ENCODE data around the gene NR0B2. TPM values are rescaled to one million over a fixed set of nuclear protein-coding genes. Genes with fewer than 3 reads are reported as not detected.

The NR0B2 gene
- total RNA-seq, 1 experiment from 2014 or later = not detected

DNA sequence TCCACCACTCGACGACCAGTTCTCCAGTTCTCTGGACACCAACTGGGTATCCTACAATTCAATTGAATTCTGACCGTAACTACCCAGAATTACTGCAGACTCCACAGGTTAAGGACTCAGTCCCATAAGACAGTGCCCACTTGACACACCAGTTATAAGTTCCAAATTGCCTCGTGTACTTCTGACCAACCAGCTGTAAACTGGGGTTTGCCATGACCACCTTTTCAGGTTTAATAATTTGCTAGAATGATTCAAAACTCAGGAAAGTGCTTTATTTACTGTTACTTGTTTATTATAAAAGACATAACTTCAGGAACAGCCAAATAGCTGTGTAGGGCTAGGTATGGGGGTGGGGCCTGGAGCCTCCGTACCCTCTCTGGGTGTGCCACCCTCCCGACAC, 23.0 kb upstream of the NR0B2 start:
- DNase-seq (ENCODE audit: low spot score) = no peak

DNA sequence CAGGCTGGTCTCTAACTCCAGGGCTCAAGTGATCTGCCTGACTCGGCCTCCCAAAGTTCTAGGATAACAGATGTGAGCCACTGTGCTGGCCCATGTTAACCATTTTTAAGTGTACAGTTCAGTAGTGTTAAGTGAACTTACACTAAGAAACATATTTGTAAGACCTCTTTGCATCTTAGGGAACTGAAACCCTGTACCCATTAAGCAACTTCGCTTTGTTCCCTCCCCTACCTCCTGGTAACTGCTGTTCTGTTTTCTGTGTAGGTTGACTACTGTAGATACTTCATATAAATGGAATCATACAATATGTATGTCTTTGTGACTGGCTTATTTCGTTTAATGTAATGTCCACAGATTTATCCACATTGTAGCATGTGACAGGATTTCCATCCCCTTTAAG, 18.8 kb upstream of the NR0B2 start:
- DNase-seq (ENCODE audit: low spot score) = no peak

DNA sequence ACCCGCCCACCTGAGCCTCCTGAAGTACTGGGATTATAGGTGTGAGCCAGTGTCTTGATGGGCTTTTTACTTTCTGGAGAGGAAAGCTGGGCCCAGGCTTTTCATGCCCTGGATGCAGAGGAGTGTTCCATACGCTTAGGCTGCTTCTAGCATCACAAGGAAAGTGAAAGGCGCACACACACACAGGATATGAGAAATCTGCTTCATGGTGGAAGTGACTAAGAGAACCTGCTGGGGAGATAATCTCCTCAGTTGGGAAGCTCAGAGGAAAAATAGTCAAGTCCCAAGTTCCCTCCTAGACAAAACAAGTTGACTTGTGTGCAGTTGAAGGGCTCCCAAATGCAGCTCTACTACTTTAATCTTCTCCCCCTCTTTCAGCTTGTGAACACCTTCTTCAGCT, 9.9 kb upstream of the NR0B2 start:
- no peak for DNase-seq (ENCODE audit: low spot score)

DNA sequence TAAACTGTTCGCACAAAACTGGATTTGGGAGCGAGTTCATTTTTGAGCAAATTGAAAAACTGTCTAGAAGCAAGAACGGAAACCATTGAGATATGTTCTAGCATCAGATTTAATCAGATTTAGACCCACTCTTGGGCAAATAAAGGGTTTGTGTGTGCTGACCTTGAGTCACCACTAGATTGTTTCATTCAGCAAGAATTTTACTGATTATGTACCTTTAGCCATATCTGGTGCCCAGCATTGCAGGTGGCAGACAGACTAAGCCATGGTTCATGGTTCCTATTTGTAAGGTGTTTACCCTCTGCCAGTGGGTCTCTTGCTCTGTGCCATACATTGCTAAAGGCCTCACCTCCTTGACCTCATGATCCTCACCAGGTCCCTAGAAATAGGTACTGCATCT, 9.1 kb upstream of the NR0B2 start:
- no peak for DNase-seq (ENCODE audit: low spot score)

DNA sequence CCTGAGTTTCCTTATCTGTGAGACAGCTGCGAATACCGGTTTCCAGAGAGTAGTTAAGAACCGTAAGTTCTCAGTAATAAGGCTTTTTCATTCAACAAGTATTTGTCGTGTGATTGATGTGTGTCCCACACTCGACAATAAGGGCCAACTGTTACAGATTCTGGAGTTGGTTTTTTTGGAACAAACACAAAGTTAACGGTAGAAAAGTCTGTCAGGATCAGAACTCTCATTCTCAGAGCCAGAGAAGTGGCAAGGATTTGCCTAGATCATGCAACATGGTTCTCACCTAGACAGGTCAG, 8.6 kb upstream of the NR0B2 start:
- no peak for DNase-seq (ENCODE audit: low spot score)

DNA sequence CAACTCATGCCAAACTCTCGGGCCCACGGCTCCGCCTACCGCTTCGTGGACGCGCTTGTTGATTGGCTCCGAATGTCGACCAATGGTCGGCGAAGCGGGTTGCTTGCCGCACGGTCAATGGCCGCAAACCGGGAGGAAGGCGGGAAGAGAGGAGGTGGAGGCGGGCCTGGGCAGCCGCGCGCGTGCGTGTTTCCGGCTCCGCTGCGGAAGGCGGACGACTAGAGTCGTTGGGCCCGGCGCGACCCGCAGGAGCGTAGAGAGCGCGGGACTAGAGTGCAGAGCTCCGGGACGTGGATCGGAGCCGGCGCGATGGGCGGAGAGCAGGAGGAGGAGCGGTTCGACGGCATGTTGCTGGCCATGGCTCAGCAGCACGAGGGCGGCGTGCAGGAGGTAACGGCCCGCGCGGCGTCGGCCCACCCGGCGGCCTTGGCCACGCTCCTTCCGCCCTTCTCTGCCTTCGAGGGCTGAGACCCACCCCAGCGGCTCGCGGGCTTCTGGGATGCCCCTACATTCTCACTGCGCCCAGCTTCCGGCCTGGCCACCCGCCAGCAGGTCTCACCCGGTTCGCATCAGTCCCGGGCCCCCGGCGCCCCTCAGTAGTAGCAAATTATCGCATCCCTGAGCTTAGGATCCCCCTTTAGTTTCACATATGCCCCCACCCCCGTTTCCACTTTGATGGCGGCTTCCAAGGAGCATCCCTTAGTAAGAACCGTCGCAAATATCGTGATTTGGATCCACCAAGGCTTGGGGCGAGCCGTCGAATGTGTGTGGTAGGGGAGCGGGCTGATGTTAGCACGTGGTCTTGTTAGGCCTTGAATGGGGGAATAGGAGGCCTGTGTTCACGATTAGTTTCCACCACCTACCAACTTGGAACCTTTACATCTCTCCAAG, 8.0 kb upstream of the NR0B2 start, which contains the start of gene NUDC:
Gene NUDC (plus strand): TSS at position 204 of the 891 bp plus-strand sequence. CDS start 106 bp downstream, at position 310.
- peak; percentile 96 for DNase-seq (ENCODE audit: low spot score)

DNA sequence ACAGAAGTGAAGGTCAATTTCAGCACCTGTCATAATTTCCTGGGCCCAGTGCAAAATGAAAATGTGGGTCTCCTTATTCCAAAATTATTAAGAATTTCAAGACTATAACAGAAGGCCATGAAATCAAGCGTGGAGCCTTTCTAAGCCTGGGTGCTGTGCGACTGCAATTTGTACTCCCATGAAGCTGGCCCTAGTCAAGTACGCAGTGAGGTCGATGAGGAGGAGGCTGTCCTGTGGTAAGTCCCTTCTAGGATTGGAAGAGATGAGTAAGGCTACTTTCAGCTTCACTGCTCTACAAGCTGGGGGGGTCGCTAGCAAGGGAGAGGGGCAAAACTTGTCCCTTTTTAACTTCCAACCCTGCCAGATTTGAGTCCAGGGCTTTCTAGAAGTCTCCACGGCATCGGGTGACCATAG, 7.4 kb upstream of the NR0B2 start:
- no peak for DNase-seq (ENCODE audit: low spot score)

DNA sequence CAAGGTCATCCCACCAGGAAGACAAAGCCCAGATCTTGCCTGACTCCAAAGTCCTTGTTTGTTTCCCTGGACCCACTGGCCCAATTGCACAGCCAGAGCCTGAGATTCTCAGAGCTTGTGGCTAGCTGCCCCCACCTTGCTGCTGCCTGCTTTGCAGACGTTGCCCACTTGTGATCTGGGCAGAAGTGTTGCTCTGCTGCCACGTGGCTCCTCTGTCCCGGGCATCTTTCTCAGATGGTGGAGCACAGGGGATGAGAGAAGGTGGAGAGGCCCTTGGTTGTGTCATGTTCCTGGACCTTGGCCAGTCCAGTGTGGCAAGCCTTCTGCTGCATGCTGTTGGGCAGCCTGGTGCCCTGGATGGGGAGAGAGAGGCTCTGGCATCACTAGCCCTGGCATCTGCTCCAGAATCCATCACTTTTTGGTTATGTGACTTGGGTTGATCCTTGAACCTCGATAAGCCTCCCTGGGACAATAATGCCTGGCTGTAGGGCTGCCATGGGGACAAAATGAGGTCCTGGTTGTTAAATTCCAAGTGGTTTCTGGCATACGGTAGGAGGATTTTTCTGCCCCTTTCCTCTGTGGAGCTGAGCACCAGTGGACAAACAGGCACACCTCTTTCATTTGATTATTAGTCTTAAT, 1.5 kb upstream of the NR0B2 start:
- no peak for DNase-seq (ENCODE audit: low spot score)

DNA sequence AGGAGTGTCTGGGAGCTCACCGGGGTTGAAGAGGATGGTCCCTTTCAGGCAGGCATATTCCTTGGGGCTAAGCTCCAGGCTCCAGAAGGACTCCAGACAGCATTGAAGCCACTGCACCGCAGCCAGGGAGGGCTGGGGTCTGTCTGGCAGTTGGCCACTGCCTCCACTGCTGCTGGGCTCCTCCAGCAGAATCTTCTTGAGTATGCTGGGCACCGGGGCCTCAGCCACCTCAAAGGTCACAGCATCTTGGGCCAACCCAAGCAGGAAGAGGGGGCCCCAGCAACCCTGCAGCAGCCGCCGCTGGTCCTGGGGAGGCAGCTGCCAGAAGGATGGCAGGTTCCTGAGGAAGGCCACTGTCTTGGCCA, 404 bp downstream of the NR0B2 start:
- no peak for DNase-seq (ENCODE audit: low spot score)

DNA sequence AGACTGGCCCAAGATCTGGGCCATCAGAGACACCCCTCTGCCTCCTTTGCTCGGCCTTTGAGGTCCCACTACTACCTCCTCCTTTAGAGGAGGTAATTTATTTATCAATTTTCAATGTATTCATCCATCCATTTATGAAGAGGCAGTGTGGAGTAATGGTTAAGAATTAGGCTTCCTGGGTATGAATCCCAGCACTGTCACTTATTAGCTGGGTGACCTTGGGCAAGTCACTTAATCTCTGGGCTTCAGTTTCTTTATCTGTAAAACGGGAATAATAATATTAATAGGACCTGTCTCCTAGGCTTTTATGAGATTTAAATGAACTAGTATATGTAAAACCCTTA, 1.7 kb downstream of the NR0B2 start:
- no peak for DNase-seq (ENCODE audit: low spot score)

DNA sequence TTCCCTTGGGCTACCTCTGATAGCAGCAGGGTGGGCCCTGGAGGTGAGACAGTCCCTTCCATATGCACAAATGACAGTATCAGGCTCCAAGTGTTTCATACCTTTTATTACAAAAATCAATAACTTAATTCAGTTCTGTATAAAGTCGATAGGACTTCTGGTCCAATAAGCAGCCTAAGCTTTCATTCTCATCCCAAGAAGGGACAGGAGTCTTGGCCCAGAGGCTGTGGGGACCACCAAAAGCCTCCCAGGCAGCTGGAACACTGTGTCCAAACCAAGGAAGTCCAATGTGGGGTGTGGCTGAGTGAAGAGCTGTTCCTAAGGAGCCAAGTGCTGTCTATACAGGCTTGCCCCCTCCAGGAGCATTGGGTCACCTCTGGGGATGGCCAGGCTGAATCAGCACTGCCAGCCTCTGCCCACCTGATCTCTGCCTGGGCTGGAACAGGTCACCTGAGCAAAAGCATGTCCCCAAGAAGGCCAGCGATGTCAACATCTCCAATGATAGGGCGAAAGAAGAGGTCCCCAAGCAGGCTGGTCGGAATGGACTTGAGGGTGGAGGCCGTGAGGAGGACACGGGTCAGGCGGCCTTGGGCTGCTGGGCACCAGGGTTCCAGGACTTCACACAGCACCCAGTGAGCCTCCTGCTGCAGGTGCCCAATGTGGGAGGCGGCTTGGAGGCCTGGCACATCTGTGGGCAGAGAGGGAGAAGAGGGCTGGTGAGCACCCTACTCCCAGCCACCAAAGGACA, 2.2 kb downstream of the NR0B2 start:
- DNase-seq (ENCODE audit: low spot score) = no peak

DNA sequence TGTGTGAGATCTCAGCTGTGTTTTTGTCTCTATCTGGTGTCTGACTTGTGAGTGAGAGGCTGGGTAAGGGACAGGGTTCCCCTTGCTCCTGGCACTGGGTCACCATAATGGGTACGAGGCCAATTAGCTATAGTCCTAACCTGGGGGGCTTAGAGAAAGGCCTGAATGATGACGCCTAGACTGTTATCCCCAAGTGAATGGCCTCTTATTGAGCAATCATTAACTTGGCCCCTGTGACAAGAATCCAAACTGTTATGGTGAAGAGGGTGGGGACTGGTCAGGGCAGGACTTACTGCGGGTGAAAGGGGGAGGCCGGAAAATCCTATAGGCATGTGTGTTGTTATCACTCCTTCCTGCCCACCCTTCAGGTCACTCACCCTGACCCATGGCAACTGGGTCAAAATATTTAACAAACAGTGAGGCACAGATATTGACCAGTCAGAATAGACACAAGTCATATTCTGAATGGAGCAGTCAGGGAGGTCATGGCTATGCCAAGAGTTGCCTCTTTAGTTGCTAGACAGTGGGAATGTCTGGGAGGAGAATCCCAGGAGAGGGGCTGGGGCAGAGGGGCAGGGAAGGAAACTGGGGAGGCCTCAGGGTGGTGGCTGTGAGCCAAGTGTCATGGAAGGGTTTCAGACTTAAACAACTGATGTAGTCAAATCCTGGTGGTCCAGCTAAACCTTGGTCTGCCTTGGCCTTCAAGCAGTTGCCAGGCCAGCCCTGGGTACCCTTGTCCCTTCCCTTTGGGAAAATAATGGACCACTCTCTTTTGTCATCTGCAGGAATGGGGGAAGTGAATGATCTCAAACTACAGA, 3.2 kb downstream of the NR0B2 start:
- DNase-seq (ENCODE audit: low spot score) = no peak

DNA sequence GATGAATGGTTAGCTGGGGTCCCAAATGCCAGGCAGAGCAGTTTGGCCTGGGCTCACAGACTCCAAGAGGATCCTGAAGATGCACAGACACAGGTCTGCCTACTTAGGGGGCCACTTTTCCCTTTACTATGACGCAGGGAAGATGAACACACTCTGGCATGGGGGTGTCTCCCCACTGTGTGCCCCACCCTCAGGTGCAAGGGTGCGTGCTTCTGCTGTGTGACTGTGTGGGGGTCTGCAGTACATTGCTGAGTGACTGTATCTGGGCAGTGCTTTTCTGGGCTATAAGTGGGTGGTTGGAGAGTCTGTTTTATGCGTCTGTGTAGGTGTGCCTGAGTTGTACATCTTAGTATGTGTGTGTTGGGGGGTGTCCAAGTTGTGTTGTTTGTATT, 3.8 kb downstream of the NR0B2 start:
- DNase-seq (ENCODE audit: low spot score) = no peak

DNA sequence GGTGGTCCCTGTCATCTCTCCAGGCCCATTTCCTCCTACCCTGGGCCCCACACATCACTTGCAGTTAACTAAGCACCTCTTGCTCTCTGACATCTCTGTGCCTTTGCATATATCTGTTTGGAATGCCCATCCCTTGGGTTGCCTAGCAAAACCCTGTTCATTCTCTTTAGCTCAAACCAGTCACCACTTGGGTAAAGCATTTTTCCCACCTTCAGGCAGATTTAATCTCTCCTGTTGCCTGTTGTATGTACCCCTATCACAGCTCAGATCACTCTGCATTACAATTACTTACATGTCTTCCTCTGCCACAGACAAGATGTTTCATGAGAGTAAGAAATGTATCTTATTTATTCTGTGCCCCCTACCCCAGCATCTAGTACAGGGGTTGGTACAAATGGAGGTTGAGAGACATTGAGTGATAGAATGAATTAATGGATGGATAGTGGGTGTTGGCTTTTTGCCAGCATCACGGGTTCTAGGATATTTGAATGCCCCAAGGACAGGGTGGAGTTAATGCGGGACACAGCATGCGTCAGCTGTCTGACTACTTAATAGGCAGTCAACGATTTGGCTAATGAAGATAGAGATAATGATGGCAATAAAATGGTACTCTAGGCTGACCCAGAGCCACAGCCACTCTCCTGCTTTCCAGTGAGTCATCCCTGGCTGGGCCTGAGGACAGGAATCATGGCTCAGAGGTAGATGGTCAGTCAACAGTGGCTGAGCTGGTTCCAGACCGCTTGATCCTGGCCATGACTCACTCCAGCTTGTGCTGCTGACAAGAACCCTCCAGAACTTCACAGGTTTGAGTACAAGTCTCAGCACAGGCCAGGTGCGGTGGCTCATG, 6.5 kb downstream of the NR0B2 start:
- peak; percentile 36 for DNase-seq (ENCODE audit: low spot score)

DNA sequence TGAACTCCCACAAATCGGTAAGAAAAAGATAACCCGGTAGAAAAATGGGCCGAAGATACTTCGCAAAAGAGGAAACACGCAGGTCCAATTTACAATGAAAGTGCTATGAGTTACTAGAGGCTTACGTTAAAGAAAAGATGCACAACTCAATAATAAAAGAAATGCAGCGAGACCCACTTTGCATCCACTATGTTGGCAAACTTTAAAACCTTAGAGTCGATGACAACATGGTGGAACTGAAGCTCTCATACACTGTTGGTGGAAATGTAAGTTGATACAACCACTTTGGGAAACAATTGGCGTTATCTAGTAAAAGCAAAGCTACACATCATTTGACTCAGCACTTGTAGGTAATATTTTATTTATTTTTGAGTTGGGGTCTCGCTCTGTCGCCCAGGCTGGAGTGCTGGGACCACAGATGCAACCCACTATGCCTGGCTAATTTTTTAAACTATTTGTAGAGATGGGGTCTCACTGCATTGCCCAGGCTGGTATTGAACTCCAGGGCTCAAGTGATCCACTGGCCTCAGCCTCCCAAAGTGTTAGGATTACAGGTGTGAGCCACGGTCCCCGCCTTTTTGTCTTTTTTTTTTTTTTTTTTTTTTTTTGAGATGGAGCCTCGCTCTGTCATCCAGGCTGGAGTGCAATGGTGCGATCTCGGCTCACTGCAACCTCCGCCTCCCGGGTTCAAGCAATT, 12.8 kb downstream of the NR0B2 start:
- no peak for DNase-seq (ENCODE audit: low spot score)

DNA sequence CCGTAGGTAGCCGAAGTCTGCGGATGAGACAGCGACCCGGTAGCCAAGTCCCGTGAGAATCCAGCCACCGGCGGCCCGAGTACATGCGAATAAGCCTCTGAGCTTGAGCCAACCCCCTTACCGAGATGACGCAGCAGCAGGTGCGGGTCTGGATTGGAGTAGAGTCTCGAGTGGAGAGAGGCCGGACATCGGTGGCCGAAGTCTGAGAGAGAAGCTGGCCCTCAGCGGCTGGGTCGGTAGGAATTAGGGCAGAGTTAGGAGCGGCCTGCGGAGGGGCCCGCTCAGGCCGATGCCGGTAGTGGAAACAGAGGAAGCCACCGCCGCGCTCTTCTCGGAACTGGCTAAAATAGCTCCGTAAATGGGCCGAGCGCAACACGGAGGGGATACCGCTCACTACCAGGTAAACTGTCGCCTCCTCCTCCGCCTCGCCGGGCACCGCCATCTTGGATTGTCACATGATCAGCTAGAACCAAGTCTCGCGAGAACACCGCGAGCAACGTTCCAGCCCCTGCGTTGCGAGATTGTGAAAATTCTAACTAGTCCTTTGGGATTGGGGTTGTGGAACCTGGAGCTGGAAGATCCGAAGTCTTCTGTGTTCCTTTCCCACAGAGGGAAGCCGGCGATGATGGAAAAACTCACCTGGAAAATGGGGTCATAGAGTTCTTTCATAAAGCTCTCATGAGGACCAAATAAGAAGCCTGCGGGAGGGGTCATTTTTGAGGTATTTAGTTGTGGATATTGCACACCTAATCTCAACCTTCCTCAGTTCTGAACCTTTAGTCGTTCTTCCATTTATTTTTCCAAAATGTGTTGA, 13.6 kb downstream of the NR0B2 start, which contains the start of gene GPATCH3:
Gene GPATCH3 (minus strand): TSS at position 467 of the 814 bp plus-strand sequence. CDS start 25 bp downstream, at position 442.
- peak; percentile 87 for DNase-seq (ENCODE audit: low spot score)

DNA sequence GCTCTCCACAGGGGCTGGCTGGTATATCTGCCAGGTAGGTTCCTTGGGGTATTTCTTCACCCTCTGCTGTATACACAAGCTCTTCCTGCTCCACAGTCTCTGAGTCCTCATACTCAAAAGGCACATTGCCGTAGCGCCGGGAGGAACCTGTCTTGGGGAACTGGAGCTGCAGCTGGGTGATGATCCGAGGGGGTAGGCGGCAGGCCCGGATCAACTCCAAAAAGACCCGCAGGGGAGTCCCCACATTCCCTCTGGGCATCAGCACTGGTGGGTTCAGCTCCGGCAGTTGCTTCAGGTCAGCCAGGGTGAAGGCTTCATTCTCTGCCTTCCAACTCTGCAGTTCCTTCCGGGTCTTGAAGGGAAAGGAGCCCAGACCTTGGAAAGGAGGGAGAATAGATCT, 16.4 kb downstream of the NR0B2 start:
- DNase-seq (ENCODE audit: low spot score) = no peak

DNA sequence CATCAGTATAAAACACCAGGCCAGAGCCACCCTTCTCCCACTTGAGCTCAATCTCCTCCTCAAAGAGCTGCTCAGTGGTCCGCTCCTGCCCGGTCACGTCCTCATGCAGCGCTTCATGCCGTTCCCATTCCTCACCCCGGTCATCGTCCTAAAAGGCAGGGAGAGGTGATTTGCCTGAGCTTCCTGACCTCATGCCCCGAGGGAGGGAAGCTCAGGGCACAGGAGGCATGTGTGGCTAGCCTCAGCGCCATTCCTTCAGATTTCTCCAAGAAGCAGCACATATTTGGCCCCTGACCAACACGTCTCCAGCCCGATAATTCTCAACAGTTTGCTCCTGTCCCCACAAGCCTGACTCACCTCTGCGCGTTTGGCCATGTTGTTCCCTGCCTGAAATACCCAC, 19.5 kb downstream of the NR0B2 start:
- DNase-seq (ENCODE audit: low spot score) = no peak

DNA sequence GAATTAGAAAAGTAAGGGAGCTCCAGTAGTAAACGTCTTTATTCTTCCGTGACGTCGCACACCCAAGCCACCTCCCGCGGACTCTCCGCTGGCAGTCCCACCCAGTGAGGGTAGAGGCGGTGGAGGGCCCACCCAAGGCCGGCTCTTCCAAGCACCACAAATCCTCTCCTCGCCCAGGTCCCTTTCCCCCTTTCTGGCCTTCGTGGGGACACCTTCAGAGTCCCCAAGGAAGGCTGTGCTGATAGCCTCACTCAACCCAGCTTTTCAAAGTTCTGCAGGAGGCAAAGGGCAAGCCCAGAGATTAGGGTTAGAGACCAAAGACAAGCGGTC, 23.3 kb downstream of the NR0B2 start:
- DNase-seq (ENCODE audit: low spot score) = no peak

Data from H4 (cell line).